GM18499 (cell line): ENCODE results near the gene PAX5.

Experiments used
- ATAC-seq: cut with Tn5 transposase; IDR thresholded peaks from one replicate; pipeline ENCODE4 v1.9.1; 2021; ENCODE audit warnings: moderate number of reproducible peaks; ENCODE audit not compliant: insufficient read depth, unreplicated experiment

Gene PAX5

GRCh38 chr9:36936498-36936831, 97.6 kb downstream of the PAX5 start:
- no peak for ATAC-seq

DNA sequence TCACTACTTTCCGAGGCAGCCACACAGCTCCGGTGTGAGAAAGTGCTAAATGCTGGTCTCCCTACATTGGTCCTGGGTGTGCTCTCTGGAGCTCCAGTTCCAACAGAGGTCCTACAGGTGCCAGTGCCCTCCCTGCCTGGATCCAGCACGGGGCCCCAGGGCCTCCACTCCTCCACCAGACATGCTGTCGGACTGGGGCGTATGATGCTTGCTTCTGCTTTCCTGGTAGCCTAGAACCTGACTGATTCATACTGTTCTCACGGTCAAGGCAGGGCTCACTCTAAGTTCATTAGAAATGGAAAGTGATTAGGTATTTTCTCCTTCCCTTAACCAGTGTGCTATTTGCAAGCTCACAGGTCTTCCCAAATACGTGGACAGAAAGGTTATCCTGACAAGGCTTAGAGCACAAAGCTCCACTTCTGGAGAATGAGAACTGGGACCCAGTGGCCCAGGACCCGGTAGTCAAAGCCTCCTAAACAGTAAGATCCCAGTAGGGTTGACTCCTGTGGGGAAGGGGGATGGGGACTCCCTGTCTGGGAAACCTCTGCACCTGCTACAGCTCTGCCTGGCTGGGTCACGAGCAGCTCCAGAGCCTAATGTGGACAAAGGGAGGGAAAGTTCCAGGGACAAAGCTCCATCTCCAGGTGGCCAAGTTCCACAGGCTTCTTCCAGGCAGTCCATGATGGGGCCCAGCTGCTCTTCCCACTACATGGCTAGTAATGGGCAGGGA, 98.1 kb downstream of the PAX5 start:
- ATAC-seq: peak; percentile 57

DNA sequence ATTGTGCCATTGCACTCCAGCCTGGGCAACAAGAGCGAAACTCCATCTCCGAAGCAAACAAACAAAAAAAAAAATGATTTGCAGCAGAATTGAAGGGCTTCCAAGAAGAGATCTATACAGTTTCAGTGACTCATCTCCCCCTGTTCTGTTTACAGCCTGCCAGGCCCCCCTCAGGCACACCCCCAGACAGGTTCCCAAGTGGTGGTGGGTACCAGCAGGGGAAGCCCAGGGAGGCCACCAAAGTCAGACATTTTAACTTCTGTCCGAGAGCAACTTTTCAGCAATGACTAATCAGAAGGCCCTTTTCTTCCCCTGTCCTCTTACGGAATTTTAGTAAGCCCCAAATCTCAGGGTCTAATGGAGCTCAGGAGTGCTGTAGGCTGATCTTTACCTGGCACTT, 98.7 kb downstream of the PAX5 start:
- no peak for ATAC-seq

DNA sequence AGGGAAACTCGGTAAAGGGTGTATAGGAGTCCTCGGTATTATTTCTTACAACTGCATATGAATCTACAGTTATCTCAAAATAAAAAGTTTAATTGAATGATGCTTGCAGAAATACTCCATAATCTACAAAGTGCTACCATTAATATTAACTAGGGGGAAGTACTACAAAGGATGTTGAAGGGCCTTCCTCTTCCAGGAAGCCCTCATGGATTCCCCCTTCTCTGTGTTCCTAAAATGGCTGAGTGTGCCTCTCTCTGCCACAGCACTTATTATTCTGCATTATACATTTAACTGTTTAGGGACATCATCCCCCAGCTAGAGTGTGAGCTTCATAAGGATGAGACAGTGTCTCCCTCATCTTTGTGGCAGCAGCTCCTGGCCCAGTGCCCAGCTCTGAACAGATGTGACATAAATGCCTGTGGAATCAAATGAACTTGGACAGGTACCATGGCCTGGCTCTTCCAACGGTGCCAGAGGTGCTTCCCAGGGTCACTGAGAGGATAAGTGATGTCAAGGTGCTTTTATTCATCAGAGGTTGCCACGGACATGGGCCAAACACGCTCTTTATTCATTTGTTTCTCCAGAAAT, 99.5 kb downstream of the PAX5 start:
- no peak for ATAC-seq

GRCh38 chr9:36933676-36934215, 100.3 kb downstream of the PAX5 start:
- ATAC-seq: no peak

- ATAC-seq: no peak
Observed at GRCh38 chr9:36932198-36932597, 101.9 kb downstream of the PAX5 start.

- ATAC-seq: no peak
Observed at GRCh38 chr9:36930941-36931340, 103.1 kb downstream of the PAX5 start.

DNA sequence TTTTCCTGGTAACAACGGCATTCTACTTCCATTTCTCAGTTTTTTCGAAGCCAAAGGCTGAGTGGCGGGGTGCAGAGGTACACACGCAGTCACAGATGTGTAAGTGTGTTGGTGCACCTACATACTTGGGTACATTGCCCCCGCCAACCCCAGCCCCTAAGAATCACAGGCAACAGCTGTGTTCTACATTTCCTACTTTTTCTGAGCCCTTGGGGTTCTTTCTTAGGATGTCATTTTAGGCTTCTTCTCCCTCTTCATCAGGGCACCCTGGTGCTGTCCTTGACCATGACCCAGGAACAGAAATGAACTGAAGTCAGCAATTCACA, 104.8 kb downstream of the PAX5 start:
- no peak for ATAC-seq

DNA sequence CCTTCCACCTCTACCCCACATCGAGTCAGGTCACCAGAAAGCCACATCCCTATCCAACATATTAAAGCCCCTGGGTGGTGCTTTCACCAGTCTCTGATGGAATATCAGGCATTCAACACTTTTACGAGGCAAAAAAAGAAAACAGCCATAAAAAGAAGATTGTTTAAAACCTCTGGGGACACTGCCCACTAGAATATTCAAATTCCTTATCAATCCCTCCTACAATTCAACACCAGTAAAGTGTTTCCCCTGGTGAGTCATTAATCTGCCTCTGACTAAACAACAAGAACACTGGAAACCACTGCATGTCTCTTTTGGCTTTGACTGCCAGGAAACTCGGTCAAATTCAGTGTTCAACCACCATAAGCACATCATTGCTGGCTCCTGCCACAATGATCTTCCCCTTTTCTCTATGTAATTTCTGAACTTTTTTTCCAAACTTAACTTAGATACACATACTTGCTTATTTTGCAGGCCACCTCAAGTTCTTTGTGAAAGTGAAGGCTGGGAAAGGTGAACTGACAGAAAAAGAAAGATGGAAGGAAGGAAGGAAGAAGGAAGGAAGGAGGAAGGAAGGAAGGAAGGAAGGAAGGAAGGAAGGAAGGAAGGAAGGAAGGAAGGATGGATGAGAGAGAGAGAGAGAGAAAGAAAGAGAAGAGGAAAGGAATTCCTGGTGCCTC, 105.3 kb downstream of the PAX5 start:
- peak; percentile 49 for ATAC-seq

DNA sequence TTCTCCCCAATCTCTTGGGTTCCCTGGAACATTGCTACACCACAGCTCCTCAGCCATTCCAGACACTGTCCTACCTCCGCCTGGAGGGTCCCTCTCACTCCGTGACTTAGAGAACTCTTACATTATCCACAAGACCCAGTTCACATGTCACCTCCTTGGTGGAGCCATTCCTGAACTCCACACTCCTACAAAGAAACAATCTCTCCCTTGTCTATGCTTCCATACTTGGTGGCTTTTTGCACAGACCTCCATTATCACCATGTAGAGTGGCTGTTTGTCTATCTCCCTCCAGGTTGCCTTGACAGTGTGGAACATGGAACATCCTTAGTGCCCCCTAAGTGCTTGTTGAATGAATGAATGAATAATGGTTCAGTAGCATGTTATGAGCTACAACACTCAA, 105.9 kb downstream of the PAX5 start:
- ATAC-seq: no peak

DNA sequence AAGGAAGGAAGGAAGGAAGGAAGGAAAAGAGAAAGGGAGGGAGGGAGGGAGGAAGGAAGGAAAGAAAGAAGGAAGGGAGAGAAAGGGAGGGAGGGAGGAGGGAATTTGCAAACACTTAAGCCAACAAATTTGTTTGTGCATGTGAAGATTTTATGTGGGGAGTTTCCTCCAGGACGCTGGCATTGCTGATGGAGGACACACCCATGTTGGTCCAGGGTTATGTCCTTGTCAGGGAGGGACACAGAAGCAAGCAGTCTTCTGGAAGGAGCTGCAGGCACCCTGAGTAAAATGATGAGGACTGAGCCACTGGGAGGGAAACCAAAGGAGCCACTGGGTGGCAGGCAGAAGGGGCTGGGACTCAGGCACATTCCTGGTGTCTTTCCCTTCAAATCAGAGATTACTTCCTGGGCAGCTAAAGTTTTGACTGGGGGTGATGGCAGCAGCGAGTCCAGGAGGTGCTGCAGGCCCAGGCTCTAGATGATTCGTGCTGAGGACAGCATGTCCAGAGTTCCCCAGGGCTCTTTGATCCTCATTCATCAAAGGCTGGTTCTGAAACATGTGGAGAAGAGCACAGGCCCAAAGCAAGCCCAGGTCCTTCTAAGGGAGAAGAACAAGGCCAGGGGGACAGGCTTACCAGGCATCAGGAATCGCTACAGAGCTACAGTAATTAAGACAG, 109.2 kb downstream of the PAX5 start:
- ATAC-seq: no peak

DNA sequence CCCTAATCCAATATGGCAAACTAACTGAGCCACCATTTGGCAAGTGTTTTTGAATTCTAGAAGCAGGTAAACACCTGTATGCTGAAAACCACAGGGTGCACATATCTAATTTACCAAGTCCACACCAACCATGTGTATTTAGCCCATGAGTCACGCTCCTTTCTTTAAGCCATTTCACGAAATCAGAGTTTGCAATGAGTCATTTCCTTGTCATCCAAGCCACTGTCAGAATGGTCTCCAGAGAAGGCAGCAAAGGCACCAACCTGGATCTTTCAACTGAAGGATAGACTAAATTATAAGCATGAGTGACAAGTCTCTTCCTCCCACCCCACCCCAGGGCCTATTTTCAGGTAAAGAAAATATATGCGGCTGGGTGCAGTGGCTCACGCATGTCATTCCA, 110.0 kb downstream of the PAX5 start:
- no peak for ATAC-seq

GRCh38 chr9:36923025-36923625, 110.9 kb downstream of the PAX5 start:
- ATAC-seq: no peak

- ATAC-seq: no peak
Observed at GRCh38 chr9:36922548-36922947, 111.5 kb downstream of the PAX5 start.

GRCh38 chr9:36914212-36914577, 119.9 kb downstream of the PAX5 start:
- no peak for ATAC-seq

GRCh38 chr9:36913393-36914211, 120.5 kb downstream of the PAX5 start:
- ATAC-seq: no peak

DNA sequence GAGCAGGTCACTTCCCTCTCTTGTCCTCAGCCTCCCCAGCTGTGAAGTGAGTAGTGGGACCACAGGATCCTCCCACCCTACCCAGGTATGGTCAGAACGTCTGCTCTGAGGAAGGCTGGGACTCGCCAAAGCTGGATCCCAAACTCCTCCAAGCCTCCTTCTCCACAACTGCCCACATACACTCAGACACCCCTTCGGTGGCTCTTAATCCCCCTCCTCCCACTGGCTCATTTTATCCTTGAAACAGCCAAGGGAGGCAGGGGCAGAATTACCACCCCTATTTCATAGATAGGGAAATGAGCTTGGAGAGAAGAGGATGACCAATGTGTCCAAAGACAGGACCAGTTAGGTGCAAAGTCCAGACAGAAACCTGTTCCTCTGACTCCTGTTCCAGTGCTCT, 121.4 kb downstream of the PAX5 start:
- no peak for ATAC-seq

DNA sequence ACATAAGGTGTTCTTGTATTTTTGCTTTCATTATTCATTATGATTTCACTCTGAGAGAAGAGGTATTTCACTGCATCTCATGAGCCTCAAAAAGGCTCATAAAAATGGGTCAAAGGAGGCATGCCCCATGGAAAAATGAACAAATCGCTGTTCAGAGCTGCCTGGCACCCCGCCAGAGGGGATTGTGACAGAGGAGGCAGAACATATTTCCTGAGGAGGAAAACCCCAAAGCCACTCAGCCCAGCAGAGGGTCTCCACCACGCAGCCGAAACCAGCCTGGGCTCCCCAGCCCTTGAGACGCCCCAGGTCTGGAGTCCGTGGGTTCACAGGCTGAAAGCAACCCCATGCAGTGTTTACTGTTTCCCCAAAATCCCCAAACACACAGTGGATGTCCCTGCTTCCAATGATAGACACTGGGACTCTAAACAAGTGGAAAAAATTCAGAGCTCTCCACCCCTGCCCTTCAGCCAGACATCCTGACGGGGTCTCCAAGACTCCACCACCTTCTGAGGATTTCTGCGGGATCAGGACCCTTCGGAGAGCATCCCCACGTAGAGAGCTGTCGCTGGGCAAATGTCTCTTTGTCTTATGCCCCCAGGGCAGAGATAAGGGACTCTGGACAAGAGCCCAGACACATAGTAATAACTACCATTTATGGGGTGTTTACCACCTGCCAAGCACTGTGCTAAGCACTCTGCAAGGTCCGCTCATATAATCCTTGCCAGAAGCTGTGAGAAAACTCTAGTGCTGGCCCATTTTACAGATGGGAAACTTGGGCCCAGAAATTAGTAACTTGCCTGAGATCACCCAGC, 122.3 kb downstream of the PAX5 start:
- ATAC-seq: no peak

DNA sequence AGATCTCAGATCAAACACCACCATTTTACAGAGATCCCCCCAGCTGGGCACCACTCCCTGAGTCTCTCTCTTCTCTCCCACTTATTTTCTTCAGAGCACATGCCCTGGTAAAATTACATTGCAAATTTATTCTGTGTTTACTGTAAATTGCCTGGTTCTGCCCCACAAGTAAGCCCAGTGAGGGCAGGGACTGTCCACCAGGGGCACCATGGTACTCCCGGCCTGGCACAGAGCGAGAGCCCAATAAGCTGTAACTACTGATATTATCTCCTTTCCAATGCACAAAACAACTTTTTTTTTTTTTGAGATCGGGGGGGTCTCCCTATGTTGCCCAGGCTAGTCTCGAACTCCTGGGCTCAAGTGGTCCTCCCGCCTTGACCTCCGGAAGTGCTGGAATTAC, 123.0 kb downstream of the PAX5 start:
- no peak for ATAC-seq
